ENCODE measurements around the gene LONP1. TPM values are rescaled to one million over a fixed set of nuclear protein-coding genes. Genes with fewer than 3 reads are reported as not detected.
"Not testable (repeated sequence)": the region's sequence is repeated elsewhere in the genome, so short reads cannot be mapped to it uniquely, and the experiment has no call there.

The LONP1 gene
- total RNA-seq, 1 donor from 2014 or later, result 116 TPM

GRCh38 chr19:5713228-5713627, 6.7 kb downstream of the LONP1 start:
- DNase-seq (ENCODE audit: low read depth), result no peak

GRCh38 chr19:5711713-5712161, 8.2 kb downstream of the LONP1 start:
- DNase-seq (ENCODE audit: low read depth), result no peak

- DNase-seq (ENCODE audit: low read depth), result no peak
These were observed 8.9 kb downstream of the LONP1 start for GRCh38 chr19:5711025-5711424.

- no peak for DNase-seq (ENCODE audit: low read depth)
These were observed 12.1 kb downstream of the LONP1 start for GRCh38 chr19:5707576-5708575.

- no peak for DNase-seq (ENCODE audit: low read depth)
These were observed 12.9 kb downstream of the LONP1 start for GRCh38 chr19:5706876-5707573.

GRCh38 chr19:5705552-5705951, 14.4 kb downstream of the LONP1 start:
- no peak for DNase-seq (ENCODE audit: low read depth)

GRCh38 chr19:5703819-5704818, 15.8 kb downstream of the LONP1 start:
- no peak for DNase-seq (ENCODE audit: low read depth)

GRCh38 chr19:5702053-5702410, 17.9 kb downstream of the LONP1 start:
- not testable (repeated sequence) for DNase-seq (ENCODE audit: low read depth)

- DNase-seq (ENCODE audit: low read depth), result no peak
These were observed 19.4 kb downstream of the LONP1 start for GRCh38 chr19:5700455-5701092.

GRCh38 chr19:5698635-5699422, 21.1 kb downstream of the LONP1 start:
- DNase-seq (ENCODE audit: low read depth), result no peak

GRCh38 chr19:5697890-5698634, 21.9 kb downstream of the LONP1 start:
- DNase-seq (ENCODE audit: low read depth), result no peak

- no peak for DNase-seq (ENCODE audit: low read depth)
These were observed 22.7 kb downstream of the LONP1 start for GRCh38 chr19:5697022-5697889.

GRCh38 chr19:5696196-5697021, 23.5 kb downstream of the LONP1 start:
- DNase-seq (ENCODE audit: low read depth), result no peak

GRCh38 chr19:5695649-5696195, 24.2 kb downstream of the LONP1 start:
- DNase-seq (ENCODE audit: low read depth), result no peak

GRCh38 chr19:5694956-5695648, 24.8 kb downstream of the LONP1 start:
- no peak for DNase-seq (ENCODE audit: low read depth)

- DNase-seq (ENCODE audit: low read depth), result no peak
These were observed 25.6 kb downstream of the LONP1 start for GRCh38 chr19:5694167-5694955.
